Large intestine (tissue), 3 donors: ENCODE data around the gene TMEFF1. TPM values are rescaled to one million over a fixed set of nuclear protein-coding genes. Genes with fewer than 3 reads are reported as not detected.

Experiments
- DNase-seq, 2 donors: peaks; one replicate each; pipeline versions ENCODE4 v3.0.0 to v3.0.0-alpha.2; 2013
- H3K27ac ChIP-seq: one replicate; pipeline ENCODE4 v1.5.1; 2013; ENCODE audit warnings: low read length
- H3K27me3 ChIP-seq: 2 replicates; pipeline ENCODE4 v1.6.1; 2013; ENCODE audit warnings: low read length; ENCODE audit not compliant: control insufficient read depth, insufficient read depth
- H3K36me3 ChIP-seq: 2 replicates; pipeline ENCODE4 v1.6.1; 2013; ENCODE audit warnings: low read length; ENCODE audit not compliant: control insufficient read depth, insufficient read depth
- H3K4me1 ChIP-seq: one replicate; pipeline ENCODE4 v1.6.1; 2013; ENCODE audit warnings: low read length; ENCODE audit not compliant: control insufficient read depth, insufficient read depth
- H3K4me3 ChIP-seq: one replicate; pipeline ENCODE4 v1.5.1; 2013; ENCODE audit warnings: low read length
- H3K9me3 ChIP-seq: one replicate; pipeline ENCODE4 v1.6.1; 2013; ENCODE audit warnings: mild to moderate bottlenecking, low read depth, low read length, moderate library complexity; ENCODE audit not compliant: control insufficient read depth
- WGBS: methylation state at CpG from one replicate; pipeline ENCODE4 v1.1.5; 2013; ENCODE audit warnings: low lambda C conversion rate; ENCODE audit not compliant: insufficient coverage; 5-methylcytosine and 5-hydroxymethylcytosine counted together
- polyA plus RNA-seq: library from polyadenylated mRNA; unstranded; fragments of 120-200 nt; gene quantifications from one replicate; pipeline ENCODE4 v1.2.1, GENCODE V29; 2013

TMEFF1 gene
- polyA plus RNA-seq, 1 donor, result 2.4 TPM

DNA sequence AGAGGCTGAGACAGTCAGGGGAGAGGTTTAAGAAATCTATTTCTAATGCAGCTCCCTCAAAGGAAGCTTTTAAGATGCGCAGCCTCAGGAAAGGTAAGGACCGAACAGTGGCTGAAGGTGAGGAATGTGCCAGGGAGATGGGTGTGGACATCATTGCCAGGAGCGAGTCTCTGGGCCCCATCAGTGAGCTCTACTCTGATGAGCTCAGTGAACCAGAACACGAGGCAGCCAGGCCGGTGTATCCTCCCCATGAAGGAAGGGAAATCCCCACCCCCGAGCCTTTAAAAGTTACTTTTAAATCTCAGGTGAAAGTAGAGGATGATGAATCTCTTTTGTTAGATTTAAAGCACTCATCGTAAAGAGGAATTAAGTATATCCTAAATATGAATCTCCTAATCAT lies 113.1 kb downstream of the TMEFF1 start:
- no peak for DNase-seq
- no peak overlapping the region for H3K4me3 ChIP-seq
- 100% methylated on average over 1 of the region's 7 CpGs for WGBS
- no peaks in the 10 kb centered on the region for H3K9me3 ChIP-seq
- H3K27ac ChIP-seq, result no peak overlapping the region
- no peaks in the 10 kb centered on the region for H3K36me3 ChIP-seq
- H3K27me3 ChIP-seq, result no peaks in the 10 kb centered on the region
- H3K4me1 ChIP-seq, result no peaks in the 10 kb centered on the region

DNA sequence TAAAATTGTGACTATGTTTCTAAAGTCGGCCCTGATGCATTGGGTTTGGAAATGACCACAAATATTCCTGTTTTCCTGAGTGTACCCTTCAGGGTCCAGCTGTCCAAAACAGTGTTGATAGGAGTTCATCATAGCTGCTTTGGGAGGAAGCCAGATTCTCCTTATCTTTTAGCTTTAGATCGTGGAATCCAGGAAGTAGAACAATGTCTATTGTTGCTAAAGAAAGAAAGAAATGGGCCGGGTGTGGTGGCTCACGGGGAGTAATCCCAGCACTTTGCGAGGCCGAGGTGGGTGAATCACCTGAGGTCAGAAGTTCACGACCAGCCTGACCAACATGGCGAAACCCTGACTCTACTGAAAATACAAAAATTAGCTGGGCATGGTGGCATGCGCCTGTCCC lies 114.4 kb downstream of the TMEFF1 start:
- no peak overlapping the region for H3K27ac ChIP-seq
- H3K4me1 ChIP-seq, result no peaks in the 10 kb centered on the region
- DNase-seq, result no peak
- no peak overlapping the region for H3K4me3 ChIP-seq
- WGBS, result 100% methylated on average over 1 of the region's 9 CpGs
- H3K27me3 ChIP-seq, result no peaks in the 10 kb centered on the region
- no peaks in the 10 kb centered on the region for H3K9me3 ChIP-seq
- H3K36me3 ChIP-seq, result no peaks in the 10 kb centered on the region

DNA sequence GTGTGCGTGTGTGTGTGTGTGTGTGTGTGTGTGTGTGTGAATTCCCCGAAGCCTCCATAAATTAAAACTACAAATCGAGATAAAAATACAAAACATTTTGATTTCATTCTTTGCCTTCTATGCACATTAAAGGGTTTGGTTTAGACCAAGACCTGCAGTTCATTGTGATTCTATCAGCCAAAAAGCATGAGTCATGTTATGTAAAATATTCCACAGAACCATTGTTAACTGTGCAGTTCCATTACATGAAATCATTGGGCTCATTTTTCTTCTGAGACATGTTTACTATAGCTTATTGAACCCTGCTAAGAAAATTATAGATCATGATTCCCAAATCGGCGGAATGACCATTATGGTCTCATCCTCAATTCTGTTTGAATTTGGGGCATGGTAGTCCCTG lies 116.6 kb downstream of the TMEFF1 start:
- H3K36me3 ChIP-seq, result no peaks in the 10 kb centered on the region
- no peak overlapping the region for H3K27ac ChIP-seq
- no peaks in the 10 kb centered on the region for H3K9me3 ChIP-seq
- no peak for DNase-seq
- WGBS, result 100% methylated on average over 2 of the region's 5 CpGs
- no peak overlapping the region for H3K4me3 ChIP-seq
- H3K27me3 ChIP-seq, result no peaks in the 10 kb centered on the region
- H3K4me1 ChIP-seq, result no peaks in the 10 kb centered on the region

DNA sequence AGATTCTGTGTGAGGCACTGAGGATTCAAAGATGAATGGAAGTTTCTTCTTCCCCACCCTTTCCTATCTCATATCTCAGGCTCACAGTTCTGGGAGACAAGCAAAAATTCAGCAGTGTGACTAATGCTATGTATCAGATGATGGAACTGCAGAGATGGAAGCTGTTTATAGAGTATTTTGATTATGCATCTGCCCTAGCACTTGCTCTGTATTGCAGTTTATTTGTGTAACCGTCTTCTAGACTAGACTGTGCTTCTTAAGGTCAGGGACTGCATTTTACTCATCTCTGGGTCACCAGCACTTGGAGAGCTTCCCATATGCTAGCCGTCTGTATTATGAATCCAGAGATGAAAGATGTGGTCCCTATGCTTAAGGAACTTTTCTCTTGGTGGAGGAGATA lies 117.5 kb downstream of the TMEFF1 start:
- Histone ChIP-seq H3K9me3 (no peaks in the 10 kb centered on the region), H3K4me1 (no peaks in the 10 kb centered on the region), H3K4me3 (no peak overlapping the region), H3K36me3 (no peaks in the 10 kb centered on the region), H3K27me3 (no peaks in the 10 kb centered on the region), H3K27ac (no peak overlapping the region)
- DNase-seq, result no peak
- WGBS, result no CpG with 5 or more reads among the region's 2 CpGs

DNA sequence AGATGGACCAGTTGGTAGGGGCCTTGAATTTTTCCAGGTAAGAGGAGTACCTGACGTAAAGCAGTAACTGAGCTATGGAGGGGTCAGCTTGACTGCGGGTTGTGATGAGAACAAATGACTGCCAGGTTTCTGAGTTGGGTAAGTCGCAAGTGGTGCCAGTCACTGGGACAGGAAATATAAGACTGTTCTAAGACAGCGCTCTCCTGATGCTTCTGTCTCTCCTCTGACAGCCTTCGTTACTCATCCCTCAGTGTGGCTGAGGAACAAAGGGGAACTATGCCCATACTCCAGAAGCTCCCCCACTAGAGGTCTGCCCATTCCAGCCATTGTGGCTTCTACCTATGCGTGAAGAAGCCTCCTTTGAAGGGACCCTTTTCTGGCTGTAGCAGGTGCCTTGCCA lies 118.2 kb downstream of the TMEFF1 start:
- Histone ChIP-seq H3K27me3 (no peaks in the 10 kb centered on the region), H3K27ac (no peak overlapping the region), H3K4me1 (no peaks in the 10 kb centered on the region), H3K4me3 (no peak overlapping the region), H3K36me3 (no peaks in the 10 kb centered on the region), H3K9me3 (no peaks in the 10 kb centered on the region)
- no CpG with 5 or more reads among the region's 6 CpGs for WGBS
- no peak for DNase-seq

DNA sequence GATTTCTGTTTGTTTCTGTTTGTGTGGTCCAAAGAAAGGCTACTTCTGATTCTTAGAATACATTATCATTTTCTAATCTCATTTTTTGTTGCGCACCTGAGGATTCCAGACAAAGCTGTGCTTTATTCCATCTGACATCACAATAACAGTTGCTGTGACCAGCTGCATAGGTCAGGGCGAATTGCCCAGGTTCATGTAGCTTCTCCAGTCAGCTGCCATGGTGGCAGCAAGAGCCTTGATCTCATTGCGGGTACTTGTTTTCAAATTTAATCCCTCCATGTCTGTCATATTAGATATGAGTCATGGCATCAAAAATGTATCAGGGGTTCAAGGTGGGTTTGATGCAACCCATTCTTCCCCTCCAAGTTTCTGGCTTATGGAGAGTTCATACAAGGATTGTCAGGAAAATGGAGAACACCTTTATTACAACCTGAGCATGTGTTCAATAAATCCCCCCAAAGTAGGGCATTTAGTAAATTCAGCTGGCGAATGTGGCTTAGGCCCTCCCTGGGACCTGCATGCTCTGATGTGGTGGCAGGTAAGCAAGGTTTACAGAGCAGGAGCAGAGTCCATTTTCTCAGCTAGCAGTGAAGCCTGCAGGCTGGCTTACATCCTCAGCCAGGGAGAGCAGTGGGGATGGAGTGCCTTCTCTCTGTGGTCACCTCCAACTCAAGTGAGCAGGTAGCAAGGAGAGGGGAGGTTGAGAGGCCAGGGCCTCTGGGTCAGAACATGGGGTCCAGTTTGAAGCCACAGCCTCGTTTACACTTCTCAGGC lies 118.9 kb downstream of the TMEFF1 start:
- no peaks in the 10 kb centered on the region for H3K27me3 ChIP-seq
- no peaks in the 10 kb centered on the region for H3K36me3 ChIP-seq
- H3K27ac ChIP-seq, result no peak overlapping the region
- 90% methylated on average over 2 of the region's 5 CpGs for WGBS
- H3K4me1 ChIP-seq, result no peaks in the 10 kb centered on the region
- DNase-seq, result no peak
- no peak overlapping the region for H3K4me3 ChIP-seq
- no peaks in the 10 kb centered on the region for H3K9me3 ChIP-seq

DNA sequence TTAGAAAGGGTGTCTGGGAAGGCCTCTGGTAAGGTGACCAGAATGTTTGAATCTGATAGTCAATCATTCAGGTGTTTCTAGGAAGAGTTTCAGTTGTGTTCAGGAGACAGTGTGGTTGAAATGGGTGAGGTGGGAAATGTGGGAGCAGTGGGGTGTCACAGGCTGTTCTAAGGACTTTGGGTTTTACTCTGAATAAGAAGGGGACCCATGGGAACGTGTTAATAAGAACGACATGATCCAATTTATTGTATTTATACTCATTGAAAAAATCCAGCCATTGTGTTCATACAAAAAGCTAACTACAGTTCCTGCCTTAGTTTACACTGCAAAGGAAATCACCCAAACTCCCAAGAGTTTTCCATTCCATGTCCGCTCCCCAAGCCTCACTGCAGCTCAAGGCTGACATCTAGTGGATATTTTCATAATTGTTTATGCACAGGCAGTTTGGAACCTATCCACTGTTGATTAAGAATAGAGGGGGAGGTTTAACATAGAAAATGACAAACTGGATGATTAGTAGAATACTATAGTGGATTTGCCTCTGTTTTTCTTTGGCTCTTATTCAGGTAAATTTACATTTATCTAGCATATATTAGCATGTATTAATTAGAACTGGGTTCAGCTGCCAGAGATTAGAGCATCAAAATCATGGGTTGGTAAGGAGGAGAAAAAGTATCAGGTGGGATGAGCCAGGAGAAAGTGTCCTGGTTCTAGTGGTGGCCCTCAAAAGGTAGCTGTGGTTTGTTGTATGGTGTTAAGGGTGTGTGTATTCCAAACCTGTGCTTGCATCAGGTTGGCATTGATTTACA lies 122.6 kb downstream of the TMEFF1 start:
- peak; percentile 33 to 46 for DNase-seq
- Histone ChIP-seq H3K4me1 (peaks cover 2% of the 10 kb centered on the region), H3K9me3 (no peaks in the 10 kb centered on the region), H3K36me3 (no peaks in the 10 kb centered on the region), H3K27me3 (no peaks in the 10 kb centered on the region), H3K4me3 (no peak overlapping the region), H3K27ac (no peak overlapping the region)
- WGBS, result no CpG with 5 or more reads among the region's 3 CpGs

DNA sequence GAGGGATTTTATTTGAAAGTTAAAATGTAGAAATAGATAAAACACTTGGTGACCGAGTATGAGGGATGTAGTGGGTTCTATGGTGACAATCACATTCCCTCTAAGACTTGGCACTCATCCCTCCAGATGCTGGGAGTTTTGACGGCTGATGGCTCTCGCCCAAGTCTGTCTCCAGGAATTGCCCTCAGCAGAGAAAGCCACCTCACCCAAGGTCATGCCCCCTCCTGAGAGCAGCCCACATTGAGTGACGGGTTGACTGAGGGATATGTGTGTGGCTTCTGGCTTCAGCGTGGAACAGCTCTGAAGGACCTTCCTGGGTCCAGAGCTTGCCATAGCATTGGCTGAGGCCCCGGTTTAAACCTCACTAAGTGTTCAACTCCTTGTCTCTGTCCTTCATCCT lies 124.3 kb downstream of the TMEFF1 start:
- DNase-seq, result no peak

DNA sequence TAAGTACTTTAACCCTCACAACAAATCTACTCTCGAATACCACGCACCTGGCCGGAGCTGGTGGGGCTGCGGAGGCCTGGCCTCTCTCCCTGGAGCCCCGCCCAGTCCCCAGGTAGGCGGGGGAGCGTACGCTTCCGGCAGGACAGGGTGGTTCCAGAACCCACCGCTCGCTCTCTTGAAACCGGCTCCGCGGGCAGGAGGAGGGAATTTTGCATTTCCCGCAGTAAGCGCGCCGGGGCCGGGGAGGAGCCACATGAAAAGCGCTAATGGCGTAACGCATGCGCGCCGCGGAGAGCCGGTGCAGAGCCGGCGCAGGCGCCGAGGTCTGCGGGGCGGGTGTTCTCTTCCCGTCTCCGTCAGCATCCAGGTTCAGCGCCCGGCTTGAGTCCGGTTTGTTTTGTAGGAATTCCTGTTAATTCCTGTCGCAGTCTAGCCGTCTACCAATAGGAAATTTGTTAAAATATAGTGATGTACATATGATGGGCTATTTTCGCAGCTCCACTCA lies 125.7 kb downstream of the TMEFF1 start:
- H3K27me3 ChIP-seq, result no peaks in the 10 kb centered on the region
- H3K36me3 ChIP-seq, result no peaks in the 10 kb centered on the region
- DNase-seq, result peak; percentile 78 to 88
- peaks cover 2% of the 10 kb centered on the region for H3K4me1 ChIP-seq
- H3K9me3 ChIP-seq, result no peaks in the 10 kb centered on the region
- WGBS, result 33% methylated on average over 1 of the region's 41 CpGs
- peak overlapping the region; percentile 34 for H3K4me3 ChIP-seq
- H3K27ac ChIP-seq, result no peak overlapping the region

More for the DNA sequence above, 124.3 kb downstream of the TMEFF1 start:
- peaks cover 2% of the 10 kb centered on the region for H3K4me1 ChIP-seq
- H3K4me3 ChIP-seq, result no peak overlapping the region
- H3K27me3 ChIP-seq, result no peaks in the 10 kb centered on the region
- no peaks in the 10 kb centered on the region for H3K36me3 ChIP-seq
- H3K27ac ChIP-seq, result no peak overlapping the region
- H3K9me3 ChIP-seq, result no peaks in the 10 kb centered on the region
- WGBS, result no CpG with 5 or more reads among the region's 6 CpGs

DNA sequence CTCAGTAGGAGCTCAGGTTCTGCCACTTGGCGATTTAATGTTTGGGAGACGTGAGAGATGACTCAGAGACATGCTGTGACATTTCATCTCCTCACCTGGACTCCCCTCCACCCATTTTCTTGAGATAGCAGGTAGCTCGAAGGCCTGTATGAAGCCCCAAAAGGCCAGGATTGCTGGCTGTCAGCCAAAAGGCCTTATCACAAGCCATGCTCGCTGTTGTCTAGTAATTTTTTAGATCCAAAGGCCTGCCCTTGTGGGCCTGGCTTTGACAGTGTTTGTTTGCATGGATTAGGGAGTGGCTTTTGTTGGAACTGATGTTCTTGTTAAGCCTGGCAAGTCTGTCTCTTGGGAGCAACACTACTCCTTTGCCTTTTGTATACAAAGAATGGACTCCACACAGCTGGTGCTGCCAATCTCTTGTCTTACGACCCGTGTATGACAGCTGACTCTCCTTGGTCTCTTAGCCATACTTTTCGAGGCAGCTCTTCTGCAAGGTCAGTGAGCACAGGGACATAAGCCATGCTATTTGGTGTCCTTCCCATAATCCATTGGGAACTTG lies 127.7 kb downstream of the TMEFF1 start:
- Histone ChIP-seq H3K27me3 (no peaks in the 10 kb centered on the region), H3K9me3 (no peaks in the 10 kb centered on the region), H3K27ac (no peak overlapping the region), H3K4me1 (peaks cover 2% of the 10 kb centered on the region), H3K4me3 (no peak overlapping the region), H3K36me3 (no peaks in the 10 kb centered on the region)
- no CpG with 5 or more reads among the region's 7 CpGs for WGBS
- no peak for DNase-seq
